Body of pancreas (tissue), 4 donors: Measurements from ENCODE around the gene C9orf78. TPM values are rescaled to one million over a fixed set of nuclear protein-coding genes. Genes with fewer than 3 reads are reported as not detected.

ENCODE experiments used
- ATAC-seq: fragments of 150-250 bp; one replicate; pipeline ENCODE4 v1.9.1; 2016
- DNase-seq, 4 donors: peaks; one replicate each; pipeline ENCODE4 v3.0.0-alpha.2; 2019
- H3K27ac ChIP-seq, 4 donors: fragments of 200-600 bp; sonication (generic); 1 replicate in 3 of 4; 2 replicates in 1 of 4; pipeline versions ENCODE4 v1.5.1 to v1.6.1; 2016 to 2019; ENCODE audit warnings: mild to moderate bottlenecking in 1 of 4, mixed read lengths in 1 of 4, moderate library complexity in 1 of 4
- H3K27me3 ChIP-seq, 2 donors: fragments of 200-600 bp; sonication (generic); one replicate each; pipeline ENCODE4 v1.6.0; 2016; ENCODE audit warnings: mild to moderate bottlenecking in 1 of 2
- H3K36me3 ChIP-seq, 2 donors: fragments of 200-600 bp; sonication (generic); replicated peaks in 1 of 2; 2 replicates each; pipeline ENCODE4 v1.5.1; 2016; ENCODE audit warnings: low read depth in 2 of 2; ENCODE audit not compliant: insufficient read depth in 1 of 2
- H3K4me1 ChIP-seq: fragments of 200-600 bp; sonication (generic); one replicate; pipeline ENCODE4 v1.6.0; 2016
- H3K4me3 ChIP-seq, 2 donors: fragments of 200-600 bp; sonication (generic); 1 replicate in 1 of 2; 2 replicates in 1 of 2; pipeline ENCODE4 v1.5.1; 2016 to 2019
- H3K9me3 ChIP-seq, 3 donors: fragments of 200-600 bp; sonication (generic); 1 replicate in 2 of 3; 2 replicates in 1 of 3; pipeline ENCODE4 v1.5.1; 2016
- CTCF ChIP-seq, 7 experiments: fragments of 450-650 bp in 4 of 7; fragments of 200-600 bp in 3 of 7; sonication (generic) in 3 of 7; IDR thresholded peaks; one replicate each; pipeline ENCODE4 v1.5.1; 2016 to 2019; ENCODE audit warnings: antibody characterized with exemption in 7 of 7
- POLR2A ChIP-seq, 3 donors: fragments of 450-650 bp; IDR thresholded peaks; one replicate each; pipeline ENCODE4 v1.6.1; 2016; ENCODE audit warnings: antibody characterized with exemption in 3 of 3, mild to moderate bottlenecking in 2 of 3
- WGBS, 2 donors: methylation state at CpG; one replicate each; pipeline ENCODE4 v1.1.5; 2017; 5-methylcytosine and 5-hydroxymethylcytosine counted together
- intact Hi-C: fragments of 100-400 bp; cut with DNase I; formaldehyde crosslinking; loops from one replicate; pipeline ENCODE4 v1.15.1; 2023
- microRNA-seq, 2 donors: library from miRNA; unstranded; fragments of <30 nt; microRNA quantifications; one replicate each; pipeline ENCODE4, GENCODE V29; 2016; ENCODE audit warnings: borderline number of aligned reads in 2 of 2, borderline replicate concordance in 2 of 2
- small RNA-seq: library from RNA; depleted of rRNA; stranded (forward); fragments of <200 nt; gene quantifications from one replicate; pipeline ENCODE3, GENCODE V24; 2016
- total RNA-seq, 2 donors: library from RNA; depleted of rRNA; stranded (reverse); fragments of >200 nt; gene quantifications; one replicate each; pipeline ENCODE4 v1.1.0, GENCODE V29; 2016

The C9orf78 gene
- total RNA-seq, 2 donors from 2014 or later, result 25.1 to 48.0 TPM

- Histone ChIP-seq H3K36me3 (no peaks in the 10 kb centered on the region), H3K4me3 (no peak overlapping the region), H3K27me3 (no peaks in the 10 kb centered on the region), H3K4me1 (peaks cover 7% of the 10 kb centered on the region), H3K27ac (no peak overlapping the region), H3K9me3 (no peaks in the 10 kb centered on the region)
- WGBS, 2 donors, result 89 to 90% methylated on average over 2 to 3 of the region's 3 CpGs
- DNase-seq, result no peak
- TF ChIP-seq POLR2A (IDR thresholded peaks at IDR 0.05) (no peak), CTCF (IDR thresholded peaks at IDR 0.05) (no peak)
- intact Hi-C loops, result loop anchor here (10.0 kb wide), 1 partner anchor 124 kb away; no protein-coding TSS in a partner anchor
- ATAC-seq, result no peak
Measured at GRCh38 chr9:129778469-129778868, 56.6 kb downstream of the C9orf78 start.

- Histone ChIP-seq H3K4me3 (no peak overlapping the region), H3K4me1 (peaks cover 11% of the 10 kb centered on the region), H3K36me3 (no peaks in the 10 kb centered on the region), H3K27me3 (no peaks in the 10 kb centered on the region), H3K27ac (no peak overlapping the region), H3K9me3 (no peaks in the 10 kb centered on the region)
- intact Hi-C loops, result loop anchor here (10.0 kb wide), 1 partner anchor 123 kb away; no protein-coding TSS in a partner anchor
- 72 to 82% methylated on average over 11 of the region's 11 CpGs for whole genome bisulfite sequencing, 2 donors
- TF ChIP-seq CTCF (IDR thresholded peaks at IDR 0.05) (no peak), POLR2A (IDR thresholded peaks at IDR 0.05) (no peak)
- ATAC-seq, result no peak
- DNase-seq, result no peak
Measured at GRCh38 chr9:129777769-129778130, 57.3 kb downstream of the C9orf78 start.

Small RNA genes within 50 kb of the gene (microRNA-seq; reads per million reads assigned to microRNA genes)
- 0 to 0.90 reads per million in 2 donors for gene MIR6855

Small RNA genes within 50 kb of the gene (small RNA-seq; reads per million reads assigned to genes)
- gene MIR6855, result not detected

Other genes with a start within 250 kb of the C9orf78 start
- not detected for gene C9orf50, start 214.2 kb downstream of the C9orf78 start, total RNA-seq
- 10 to 100 TPM; 11.2 to 14.5 TPM for gene NTMT1, start 209.1 kb downstream of the C9orf78 start, total RNA-seq
- 10 to 100 TPM; 12.7 to 14.5 TPM for gene ASB6, start 193.1 kb downstream of the C9orf78 start, total RNA-seq
- 1 to 10 TPM in 1 of 2 donors, not detected in 1; 1.0 TPM for gene PRRX2, start 169.6 kb downstream of the C9orf78 start, total RNA-seq
- gene PTGES, start 82.2 kb downstream of the C9orf78 start, total RNA-seq, result under 1 TPM; 0.52 to 0.66 TPM
- 10 to 100 TPM in 1 of 2 donors, 1 to 10 TPM in 1; 9.6 to 19.2 TPM for gene TOR1B, start 32.1 kb downstream of the C9orf78 start, total RNA-seq
- 10 to 100 TPM; 17.4 to 27.0 TPM for gene TOR1A, start 11.1 kb downstream of the C9orf78 start, total RNA-seq
- gene USP20, start 183 bp upstream of the C9orf78 start, total RNA-seq, result 10 to 100 TPM; 14.5 to 23.4 TPM
- 10 to 100 TPM; 17.1 to 17.9 TPM for gene FNBP1, start 207.9 kb upstream of the C9orf78 start, total RNA-seq
- gene GPR107, start 218.6 kb upstream of the C9orf78 start, total RNA-seq, result 10 to 100 TPM in 1 of 2 donors, 1 to 10 TPM in 1; 9.6 to 11.4 TPM